ENCODE data around the gene SH2D4B.
A peak's percentile ranks its signal among the peaks of the same experiment; 100 is the strongest.

The SH2D4B gene

DNA sequence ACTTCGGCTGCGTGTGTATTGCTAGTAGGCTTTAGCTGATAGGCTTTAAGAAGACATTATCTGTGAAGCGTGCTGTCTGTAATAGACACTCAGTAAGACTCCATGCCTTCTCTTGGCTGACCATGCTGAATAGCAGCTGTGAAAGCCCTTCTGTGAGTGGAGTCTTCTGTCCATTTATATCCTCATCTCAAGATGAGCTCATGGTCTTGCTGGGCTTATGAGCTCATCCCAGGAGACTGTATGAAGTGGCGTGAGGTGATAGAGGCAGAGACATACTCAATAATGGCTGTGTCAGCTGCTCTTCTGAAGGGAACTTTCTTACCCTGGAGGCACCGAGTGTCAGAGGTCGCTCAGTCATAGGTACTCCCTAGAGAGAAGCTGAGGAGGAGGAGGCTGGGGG, 111.5 kb downstream of the SH2D4B start:
- no peak for DNase-seq

DNA sequence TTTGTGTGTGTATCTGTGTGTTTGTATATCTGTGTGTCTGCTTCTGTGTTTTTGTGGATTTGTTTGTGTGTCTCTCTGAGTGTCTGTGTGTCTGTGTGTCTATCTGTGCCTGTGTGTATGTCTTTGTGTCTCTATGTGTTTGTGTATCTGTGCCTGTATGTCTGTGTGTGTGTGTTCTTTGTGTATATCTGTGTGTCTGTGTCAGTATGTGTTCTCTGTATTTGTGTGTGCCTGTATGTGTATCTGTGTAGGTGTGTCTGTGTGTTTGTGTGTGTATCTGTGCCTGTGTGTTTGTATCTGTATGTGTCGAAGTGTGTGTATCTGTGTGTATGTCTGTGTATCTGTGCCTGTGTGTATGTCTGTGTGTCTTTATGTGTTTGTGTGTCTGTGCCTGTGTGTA, 118.2 kb downstream of the SH2D4B start:
- no peak for DNase-seq

DNA sequence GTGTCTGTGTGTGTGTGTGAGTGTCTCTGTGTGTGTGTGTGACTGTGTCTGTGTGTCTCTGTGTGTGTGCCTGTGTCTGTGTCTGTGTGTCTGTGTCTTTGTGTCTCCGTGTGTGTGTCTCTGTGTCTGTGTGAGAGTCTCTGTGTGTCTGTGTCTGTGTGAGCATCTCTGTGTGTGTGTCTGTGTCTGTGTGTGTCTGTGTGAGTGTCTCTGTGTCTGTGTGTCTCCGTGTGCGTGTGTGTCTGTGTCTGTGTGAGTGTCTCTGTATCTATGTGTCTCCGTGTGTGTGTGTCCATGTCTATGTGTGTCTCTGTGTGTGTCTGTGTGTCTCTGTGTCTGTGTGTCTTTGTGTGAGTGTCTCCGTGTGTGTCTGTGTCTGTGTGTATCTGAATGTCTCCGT, 120.4 kb downstream of the SH2D4B start:
- no peak for DNase-seq

DNA sequence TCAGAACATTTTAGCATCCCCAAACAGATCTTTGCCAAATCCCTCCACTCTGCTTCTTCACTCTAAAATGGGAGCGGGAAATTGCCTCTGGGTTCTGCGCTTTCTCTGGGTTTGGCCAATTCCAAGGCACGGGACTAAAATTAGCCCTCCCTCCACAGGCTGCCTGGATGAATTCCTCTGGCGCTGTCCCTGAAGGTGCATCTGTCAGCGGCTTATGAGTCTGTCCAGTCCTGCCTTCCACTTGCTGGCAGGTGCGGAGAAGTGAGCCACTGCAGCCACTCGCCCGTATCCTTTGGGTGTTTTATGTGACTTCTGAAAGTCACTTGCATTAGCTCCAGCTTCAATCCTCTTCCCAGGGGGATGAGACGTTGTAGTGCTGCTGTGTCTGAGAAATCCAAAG, 121.6 kb downstream of the SH2D4B start:
- no peak for DNase-seq

DNA sequence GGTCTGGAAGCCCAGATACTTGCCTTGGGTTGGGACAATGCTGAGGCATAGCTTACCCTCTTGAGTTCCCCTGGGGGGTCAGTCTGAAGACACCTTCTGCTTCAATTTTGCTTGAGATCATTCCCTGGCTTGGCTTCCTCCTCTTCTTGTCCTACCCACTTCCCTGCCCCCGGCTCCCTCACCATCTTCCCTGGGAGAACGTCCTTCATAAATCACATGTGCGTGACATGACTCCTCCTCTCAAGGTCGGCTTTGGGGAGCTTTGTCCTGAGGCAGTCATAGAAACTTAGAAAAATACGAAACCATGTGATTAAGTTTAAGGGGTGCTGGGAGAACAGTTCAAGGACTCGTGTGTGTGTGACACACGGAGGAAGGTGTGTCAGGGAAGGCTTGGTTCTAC, 122.6 kb downstream of the SH2D4B start:
- DNase-seq: no peak

DNA sequence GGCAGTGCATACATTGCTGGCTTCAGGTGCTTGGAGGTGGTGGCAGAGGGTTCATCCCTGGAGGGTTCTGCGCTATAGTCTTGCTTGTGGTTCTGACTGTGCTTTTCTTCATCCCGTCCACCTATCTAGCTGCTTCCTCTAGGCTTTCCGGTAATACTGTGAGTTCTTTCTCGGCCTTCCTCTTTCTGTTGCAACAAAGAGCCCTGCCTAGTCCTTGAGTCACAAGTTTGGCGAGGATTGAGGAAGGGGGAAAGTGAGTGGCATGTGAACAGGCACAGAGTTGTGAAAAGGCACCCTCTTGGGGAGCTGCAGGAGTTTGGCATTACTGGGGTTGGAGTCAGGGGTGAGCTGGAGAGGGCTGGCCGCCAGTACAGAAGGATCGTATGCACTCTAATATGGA, 123.0 kb downstream of the SH2D4B start:
- peak; percentile 44 for DNase-seq

DNA sequence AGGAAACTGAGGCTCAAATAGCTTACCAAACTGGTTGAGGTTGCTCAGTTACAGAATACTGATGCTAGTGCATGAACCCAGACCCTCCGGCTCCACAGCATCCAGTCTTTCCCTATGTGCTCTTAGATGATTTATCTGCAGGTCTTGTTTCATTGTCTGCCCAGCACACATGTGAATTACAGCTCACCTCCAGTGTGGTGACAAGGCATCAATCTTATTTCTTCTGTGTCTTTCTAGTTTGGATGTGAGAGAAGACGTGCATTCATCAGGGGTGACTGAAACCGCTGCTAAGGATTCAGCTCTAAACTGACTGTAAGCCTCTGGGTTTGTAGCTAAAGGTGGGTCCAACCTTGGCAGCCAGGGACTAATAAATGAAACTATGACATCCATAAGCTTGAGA, 123.8 kb downstream of the SH2D4B start:
- DNase-seq: no peak

DNA sequence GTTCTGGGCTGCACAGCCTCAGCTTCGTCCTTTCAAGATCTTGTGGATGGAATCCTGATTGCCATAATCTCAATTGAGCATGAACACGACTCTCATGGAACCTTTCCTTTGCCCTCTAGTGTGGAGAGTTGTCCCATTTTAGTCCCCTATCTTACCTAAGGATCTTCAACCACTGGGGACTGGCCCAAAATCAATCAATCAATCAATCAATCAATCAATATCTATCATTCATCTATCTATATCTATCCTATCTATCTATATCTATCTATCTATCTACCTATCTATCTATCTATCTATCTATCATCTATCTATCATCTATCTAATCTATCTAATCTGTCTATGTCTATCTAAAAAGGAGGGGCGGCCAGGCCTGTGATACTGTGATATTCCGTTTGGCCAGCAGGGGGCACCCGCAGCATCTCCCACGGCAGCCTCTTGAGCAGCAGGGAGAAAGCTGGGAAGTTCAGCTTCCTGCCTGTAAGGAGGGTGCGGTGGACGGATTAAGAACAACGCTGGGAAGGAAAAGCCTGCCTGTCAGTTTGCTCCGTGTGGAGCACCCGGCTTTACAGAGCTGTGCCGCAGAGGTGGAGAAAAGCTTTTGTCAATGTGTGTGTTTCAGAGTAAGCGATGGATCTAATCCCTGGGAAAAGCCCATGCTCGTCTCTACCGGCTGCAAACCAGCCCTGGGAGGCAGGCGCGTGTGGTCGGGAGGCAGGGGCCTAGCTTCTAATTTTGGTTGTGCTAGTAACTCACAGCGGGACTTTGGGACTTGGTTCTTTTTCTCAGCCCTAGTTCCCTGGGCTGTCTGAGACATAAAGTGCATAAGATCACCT, 124.9 kb downstream of the SH2D4B start:
- DNase-seq: no peak

DNA sequence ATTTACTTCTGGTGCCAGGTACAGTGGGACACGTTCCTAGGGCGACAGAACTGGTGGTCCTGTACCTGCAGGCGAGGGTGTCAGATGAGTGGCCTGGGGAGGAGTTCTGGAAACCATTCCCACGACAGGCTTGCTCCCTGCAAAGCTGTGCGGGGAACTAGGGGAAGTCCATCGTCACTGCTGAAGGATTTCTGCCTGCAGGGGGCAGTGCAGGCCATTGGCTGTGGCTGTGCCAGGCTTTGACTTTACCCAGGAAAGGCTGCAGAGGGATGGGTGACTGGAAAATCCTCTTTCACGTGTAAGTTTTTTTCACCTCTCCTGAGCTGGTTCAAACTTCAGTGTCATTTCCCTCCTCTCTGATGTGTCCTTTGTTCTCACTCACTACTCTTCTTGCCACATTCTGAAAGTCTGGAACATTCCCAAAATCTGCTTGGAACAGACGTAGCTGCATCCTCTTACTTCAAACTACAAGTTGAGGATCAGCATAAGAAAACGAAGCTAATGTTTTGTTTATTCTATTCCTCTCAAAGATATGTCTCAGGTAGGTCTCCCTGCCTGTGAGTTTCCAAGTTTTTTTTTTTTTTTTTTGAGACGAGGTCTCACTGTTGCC, 126.5 kb downstream of the SH2D4B start:
- DNase-seq: no peak

DNA sequence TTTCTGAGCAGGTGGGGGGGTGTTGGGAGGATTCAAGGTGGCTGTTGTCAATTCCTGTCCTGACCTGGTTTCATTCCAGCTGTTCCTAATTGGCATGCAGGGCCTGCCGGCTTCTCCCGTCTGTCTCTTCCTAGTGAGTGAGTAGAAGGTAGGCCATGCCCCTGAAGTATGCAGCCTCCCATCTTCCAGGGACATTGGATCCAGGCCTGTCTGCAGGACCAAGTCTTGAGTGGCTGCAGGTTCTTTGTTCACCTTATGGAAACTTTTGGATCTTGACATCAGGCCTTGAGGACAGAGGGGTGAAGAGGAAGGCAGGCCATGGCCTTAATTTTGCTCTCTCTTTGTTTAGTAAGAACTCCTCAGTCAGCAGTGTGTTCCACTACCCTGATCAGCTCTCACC, 131.8 kb downstream of the SH2D4B start:
- no peak for DNase-seq

DNA sequence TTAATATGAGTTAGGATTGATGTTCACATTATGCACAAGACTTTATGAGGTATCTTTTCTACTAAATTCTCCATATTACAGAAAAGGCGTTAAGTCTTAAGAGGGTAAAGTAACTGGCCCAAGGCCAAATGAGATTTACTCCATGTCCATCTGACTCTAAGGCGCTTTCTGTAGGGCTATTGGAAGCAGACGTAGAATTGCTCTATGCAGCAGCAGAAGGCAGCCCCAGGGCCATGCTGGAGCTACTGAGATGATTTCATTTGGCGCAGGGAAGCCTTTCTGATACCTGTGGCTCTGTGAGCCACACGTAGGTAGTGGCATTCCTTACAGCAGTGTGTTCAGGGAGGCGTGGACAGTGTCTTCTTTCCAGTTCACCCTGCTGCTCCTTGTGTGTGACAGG, 133.1 kb downstream of the SH2D4B start:
- no peak for DNase-seq

DNA sequence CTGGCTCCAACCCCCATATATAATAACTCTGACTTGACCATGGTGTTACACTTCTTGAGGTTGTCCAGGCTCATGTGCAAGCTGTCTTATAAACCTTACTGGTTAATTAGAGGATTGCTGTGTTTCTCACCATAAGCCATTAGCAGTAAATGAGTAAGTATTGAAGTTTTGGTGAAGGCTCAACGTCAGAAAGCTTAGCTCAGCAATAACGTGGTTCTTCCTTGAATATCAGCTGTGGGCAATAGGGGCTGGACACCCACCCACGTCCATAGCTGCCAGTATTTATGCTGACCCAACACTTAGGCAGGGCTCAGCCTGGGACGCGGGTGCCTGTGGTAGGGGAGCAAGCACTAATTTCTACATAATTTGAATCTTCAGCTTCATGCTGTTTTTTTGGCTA, 134.1 kb downstream of the SH2D4B start:
- no peak for DNase-seq

DNA sequence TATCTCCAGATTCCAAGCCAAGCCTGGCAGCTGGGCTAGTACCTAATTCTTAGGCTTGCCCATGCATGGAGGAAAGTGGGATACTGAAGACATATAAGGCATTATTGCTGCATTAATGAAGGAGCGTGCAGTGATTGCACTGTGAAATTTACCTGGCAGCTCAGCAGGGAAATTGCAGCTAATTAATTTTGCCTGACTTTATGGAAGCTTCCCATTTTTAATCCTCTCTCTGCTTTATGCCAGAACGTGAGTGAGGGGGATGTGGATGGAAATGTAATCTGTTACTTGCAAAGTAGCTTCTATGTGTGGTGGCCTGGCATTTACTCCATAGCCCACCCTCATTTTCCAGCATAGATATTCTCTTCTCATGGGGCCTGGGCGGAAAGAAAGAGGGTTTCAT, 134.9 kb downstream of the SH2D4B start:
- DNase-seq: no peak

DNA sequence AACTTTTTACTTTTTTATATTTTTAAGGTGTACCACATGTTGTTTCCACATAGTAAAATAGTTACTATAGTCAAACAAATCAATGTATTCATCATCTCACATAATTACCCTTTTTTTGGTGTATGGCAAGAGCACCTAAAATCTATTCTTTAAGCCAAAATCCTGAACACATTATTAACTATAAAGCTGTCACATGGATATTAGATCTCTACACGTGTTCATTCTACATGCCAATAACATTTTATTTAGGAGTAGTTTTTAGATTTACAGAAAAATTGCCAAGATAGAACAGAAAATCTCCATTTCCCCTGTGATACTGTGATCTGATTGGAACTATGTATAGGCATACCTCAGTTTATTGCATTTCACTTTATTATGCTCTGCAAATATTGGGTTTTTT, 137.1 kb downstream of the SH2D4B start:
- no peak for DNase-seq

DNA sequence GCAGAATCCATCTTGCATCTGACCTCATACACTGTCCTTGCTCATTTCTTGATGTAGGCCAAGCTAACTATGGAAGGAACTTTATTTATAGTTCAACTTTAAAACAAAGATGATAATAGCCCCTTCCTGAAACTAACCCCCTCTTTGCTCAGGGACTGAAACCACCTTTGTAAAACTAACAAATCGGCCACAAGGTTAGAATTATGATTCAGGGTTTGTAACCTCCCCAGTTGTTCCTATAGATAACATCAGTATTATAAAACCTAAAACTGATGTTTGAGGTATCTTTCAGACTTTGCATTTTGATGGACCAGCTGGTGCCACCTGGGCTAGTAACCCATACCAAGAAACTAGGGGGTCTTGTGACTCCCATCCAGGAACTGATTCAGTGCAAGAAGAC, 143.4 kb downstream of the SH2D4B start:
- no peak for DNase-seq

DNA sequence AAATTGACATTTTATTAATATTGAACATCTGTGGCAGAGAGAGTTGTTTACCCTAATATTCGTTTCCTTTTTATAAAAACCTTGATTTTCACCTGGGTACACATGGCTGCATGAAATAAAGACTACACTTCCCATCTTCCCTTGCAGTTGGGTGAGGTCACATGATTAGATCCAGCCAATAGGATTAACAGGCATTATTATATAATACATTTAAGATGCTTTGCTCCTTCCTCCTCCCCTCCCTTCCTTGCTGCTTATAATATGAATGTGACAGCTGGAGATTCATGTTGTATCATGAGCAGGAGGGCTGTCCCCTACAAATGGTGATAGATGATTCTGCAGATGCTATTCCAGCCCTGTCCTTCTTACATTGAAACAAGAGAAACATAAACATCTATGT, 146.6 kb downstream of the SH2D4B start:
- no peak for DNase-seq

DNA sequence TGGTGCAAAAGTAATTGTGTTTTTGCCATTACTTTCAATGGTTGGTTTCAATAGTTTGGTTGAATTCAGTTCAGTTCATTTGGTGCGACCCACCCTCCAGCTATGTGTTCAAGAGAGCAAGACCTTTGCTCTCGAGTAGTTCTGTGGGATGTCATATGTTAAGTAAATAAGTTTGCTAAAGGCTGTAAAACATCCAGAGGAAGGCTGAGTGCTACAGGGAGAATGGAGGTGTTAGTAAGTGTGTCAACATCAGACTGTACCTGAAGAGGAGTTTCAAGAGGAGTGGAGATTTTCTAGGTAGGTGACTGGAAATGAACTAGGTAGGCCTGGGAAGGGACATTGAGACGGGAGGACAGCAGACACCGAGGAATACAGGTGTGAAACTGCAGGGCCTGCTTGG, 147.7 kb downstream of the SH2D4B start:
- no peak for DNase-seq

DNA sequence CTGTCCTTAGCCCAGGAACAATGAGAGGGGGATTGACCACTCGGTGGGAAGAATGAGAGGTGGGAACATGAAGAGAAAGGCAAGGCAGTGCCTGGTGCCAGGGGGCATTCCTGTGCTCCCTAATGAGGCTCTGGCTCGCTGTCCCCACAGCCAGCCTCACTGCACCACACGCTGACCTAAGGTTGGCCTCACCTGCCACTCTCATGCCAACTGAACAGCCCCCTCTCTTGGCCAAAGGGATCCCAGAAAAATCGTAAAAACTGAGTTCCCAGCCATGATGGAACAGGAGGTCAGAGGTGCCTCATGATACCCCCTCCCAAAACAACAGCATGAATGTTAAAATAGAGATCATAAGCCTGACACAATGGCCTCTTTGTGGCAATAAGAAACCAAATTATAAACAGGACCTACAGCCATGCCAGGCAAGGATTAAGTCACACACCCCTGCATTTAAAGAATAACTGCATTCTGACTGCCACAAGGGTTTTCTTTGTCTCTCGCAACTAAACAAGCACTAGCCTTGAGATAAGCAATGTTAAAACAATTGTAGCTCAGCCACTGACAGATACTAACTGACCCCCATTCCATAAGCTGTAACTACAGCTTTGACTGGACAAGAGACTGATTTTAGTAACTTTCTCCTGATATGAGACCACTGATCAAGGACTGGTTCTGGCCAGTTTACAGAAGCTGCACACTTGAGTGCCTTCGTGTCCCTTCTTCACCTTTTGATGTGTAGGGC, 149.2 kb downstream of the SH2D4B start:
- no peak for DNase-seq

DNA sequence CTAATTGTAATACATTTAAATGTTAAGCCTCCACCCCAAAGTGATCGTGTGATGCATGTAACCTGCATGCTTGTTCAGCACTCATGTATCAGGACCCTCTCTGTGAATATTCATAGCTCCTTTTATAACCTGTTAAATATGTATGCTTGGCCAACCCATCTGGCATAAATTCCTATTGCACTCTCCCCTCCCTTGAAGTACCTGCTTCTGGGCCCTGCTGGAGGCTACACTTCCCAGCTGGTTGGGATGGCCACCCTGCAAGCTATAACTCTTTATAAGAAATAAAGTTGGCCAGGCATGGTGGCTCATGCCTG, 149.7 kb downstream of the SH2D4B start:
- DNase-seq: no peak

DNA sequence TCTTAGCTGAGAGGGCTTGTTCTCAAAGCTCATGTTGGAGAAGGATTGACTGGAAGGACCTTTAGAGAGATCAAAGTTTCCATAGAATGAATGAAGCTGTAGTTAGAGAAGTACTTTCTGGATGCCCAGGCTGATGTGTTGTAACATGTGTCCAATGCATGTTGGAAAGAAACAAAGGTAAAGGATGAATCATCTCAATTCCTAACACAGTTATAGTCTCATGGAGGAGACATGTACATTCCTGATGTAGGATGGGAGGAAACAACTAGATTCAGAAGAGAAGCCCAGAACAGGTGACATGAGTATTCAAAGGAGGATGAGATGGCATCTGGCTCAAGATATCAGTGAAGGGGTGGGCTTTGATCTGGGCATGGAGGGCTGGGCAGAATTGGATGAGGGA, 152.7 kb downstream of the SH2D4B start:
- no peak for DNase-seq

DNA sequence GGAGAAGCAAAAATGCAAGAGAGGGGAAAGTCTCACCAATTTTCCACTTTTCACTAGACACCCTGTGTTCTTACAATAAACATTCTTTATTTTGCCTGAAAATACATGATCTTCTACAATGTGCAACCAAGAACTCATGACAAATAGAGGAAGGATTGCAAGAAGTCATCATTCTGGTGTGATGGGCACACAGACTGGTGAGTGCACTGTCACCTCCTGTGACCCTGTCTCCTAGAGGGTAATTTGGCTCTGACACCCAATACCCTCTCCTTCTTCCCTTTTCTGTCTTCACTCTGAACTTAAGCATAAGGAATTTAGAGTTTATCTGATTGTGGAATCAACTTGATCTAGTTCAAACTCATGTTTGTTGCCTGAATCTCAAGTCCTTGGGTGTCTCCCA, 153.7 kb downstream of the SH2D4B start:
- DNase-seq: no peak

DNA sequence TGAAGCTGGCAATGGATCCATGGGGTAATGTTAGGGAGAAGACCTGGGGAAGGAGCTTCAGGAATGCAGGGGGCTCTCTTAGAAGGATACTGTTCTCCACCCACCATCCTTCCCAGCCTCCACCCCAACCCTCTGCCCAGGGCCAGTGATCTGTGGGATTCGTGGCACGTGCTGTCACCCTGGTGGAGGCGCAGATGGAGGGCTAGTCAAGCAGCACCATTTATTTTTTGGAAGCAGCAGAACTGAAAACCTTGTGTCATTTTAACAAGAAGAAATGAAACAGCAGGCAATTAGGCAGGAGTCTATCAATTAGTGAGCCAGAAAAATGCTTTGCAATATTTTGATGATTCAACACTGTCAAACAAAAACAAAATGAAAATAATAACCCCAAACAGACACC, 155.9 kb downstream of the SH2D4B start:
- no peak for DNase-seq

DNA sequence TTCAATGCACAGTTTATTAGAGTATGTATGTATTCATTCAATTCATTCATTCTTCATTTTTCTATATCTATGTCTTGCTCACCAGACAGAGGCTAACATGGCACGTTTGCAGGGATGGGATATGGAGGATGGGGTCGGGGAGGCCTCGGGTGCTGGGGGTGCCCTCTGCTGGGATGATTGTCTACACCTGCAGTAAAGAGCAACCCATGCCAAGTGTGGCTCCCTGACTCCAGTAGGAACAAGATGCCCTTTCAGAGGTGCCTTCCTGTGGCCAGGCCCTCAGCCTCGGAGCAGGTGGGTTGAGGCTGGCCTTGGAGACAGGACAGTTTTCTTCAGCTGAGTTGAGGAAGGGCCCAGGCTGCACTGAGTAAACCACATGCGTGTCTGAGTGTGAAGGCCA, 157.2 kb downstream of the SH2D4B start:
- DNase-seq: no peak

Data from SIG-M5 (cell line).